HEK293T (cell line): Measurements from ENCODE around the gene BARD1.

Experiments
- CTCF ChIA-PET: fragments of 350-600 bp; formaldehyde crosslinking; extraction: SDS; loops from one replicate; lab custom pipeline; 2021; ENCODE audit warnings: antibody characterized with exemption, inconsistent platforms; lab: Yijun Ruan, JAX
- POLR2A ChIA-PET: fragments of 350-600 bp; formaldehyde crosslinking; extraction: SDS; loops from one replicate; lab custom pipeline; 2020; ENCODE audit warnings: antibody characterized with exemption, inconsistent platforms; lab: Yijun Ruan, JAX
- DNase-seq: peaks from one replicate; pipeline ENCODE4 v3.0.0; 2012; ENCODE audit warnings: mixed read lengths; ENCODE audit errors: extremely low spot score
- ARNT ChIP-seq: fragments of 450-650 bp; IDR thresholded peaks from 2 replicates; pipeline ENCODE4 v1.6.1; 2017; ENCODE audit warnings: mild to moderate bottlenecking
- BHLHE40 ChIP-seq: fragments of 450-650 bp; IDR thresholded peaks from 2 replicates; pipeline ENCODE4 v1.6.1; 2016; ENCODE audit warnings: mild to moderate bottlenecking, moderate library complexity, borderline replicate concordance
- CTBP1 ChIP-seq: fragments of 450-650 bp; IDR thresholded peaks from 2 replicates; pipeline ENCODE4 v1.6.1; 2016; ENCODE audit warnings: borderline replicate concordance
- ELF4 ChIP-seq: fragments of 450-650 bp; IDR thresholded peaks from 2 replicates; pipeline ENCODE4 v1.6.1; 2017; ENCODE audit warnings: antibody characterized with exemption
- FOXA1 ChIP-seq: fragments of 450-650 bp; IDR thresholded peaks from 2 replicates; pipeline ENCODE4 v1.6.1; 2016; ENCODE audit warnings: mild to moderate bottlenecking
- FOXK2 ChIP-seq: fragments of 450-650 bp; IDR thresholded peaks from 2 replicates; pipeline ENCODE4 v1.6.1; 2016; ENCODE audit warnings: mild to moderate bottlenecking
- FOXM1 ChIP-seq: fragments of 450-650 bp; IDR thresholded peaks from 2 replicates; pipeline ENCODE4 v1.6.1; 2017; ENCODE audit warnings: mild to moderate bottlenecking, borderline replicate concordance
- HDGF ChIP-seq: fragments of 450-650 bp; IDR thresholded peaks from 2 replicates; pipeline ENCODE4 v1.6.1; 2017; ENCODE audit warnings: antibody characterized with exemption, borderline replicate concordance
- L3MBTL2 ChIP-seq: fragments of 450-650 bp; conservative IDR thresholded peaks from 2 replicates; pipeline ENCODE4 v1.6.1; 2016; ENCODE audit warnings: mild to moderate bottlenecking
- LEF1 ChIP-seq: fragments of 450-650 bp; IDR thresholded peaks from 2 replicates; pipeline ENCODE4 v1.6.1; 2017; ENCODE audit warnings: mild to moderate bottlenecking, borderline replicate concordance
- NFRKB ChIP-seq: fragments of 450-650 bp; IDR thresholded peaks from 2 replicates; pipeline ENCODE4 v1.6.1; 2016; ENCODE audit warnings: mild to moderate bottlenecking, moderate library complexity
- PKNOX1 ChIP-seq: fragments of 450-650 bp; IDR thresholded peaks from 2 replicates; pipeline ENCODE4 v1.6.1; 2016
- SP1 ChIP-seq: fragments of 450-650 bp; IDR thresholded peaks from 2 replicates; pipeline ENCODE4 v1.6.1; 2017
- SUZ12 ChIP-seq: fragments of 450-650 bp; IDR thresholded peaks from 2 replicates; pipeline ENCODE4 v1.6.1; 2016; ENCODE audit warnings: mild to moderate bottlenecking
- TARDBP ChIP-seq: fragments of 450-650 bp; IDR thresholded peaks from 2 replicates; pipeline ENCODE4 v1.6.1; 2016
- ZNF384 ChIP-seq: fragments of 450-650 bp; IDR thresholded peaks from 2 replicates; pipeline ENCODE4 v1.6.1; 2016

BARD1 gene

GRCh38 chr2:214716811-214717560 is 92.5 kb downstream of the BARD1 start:
- CTCF ChIA-PET, result no interaction called here
- no peak for TF ChIP-seq ZNF384
- TF ChIP-seq ELF4, result no peak
- TF ChIP-seq L3MBTL2, result no peak
- TF ChIP-seq FOXM1, result no peak
- no peak for TF ChIP-seq BHLHE40
- TF ChIP-seq NFRKB, result no peak
- TF ChIP-seq SP1, result no peak
- no peak for TF ChIP-seq SUZ12
- no peak for TF ChIP-seq HDGF
- no peak for TF ChIP-seq FOXK2
- no peak for TF ChIP-seq LEF1
- TF ChIP-seq ARNT, result no peak
- TF ChIP-seq PKNOX1, result no peak
- no peak for TF ChIP-seq TARDBP
- TF ChIP-seq CTBP1, result no peak
- TF ChIP-seq FOXA1, result no peak

GRCh38 chr2:214715025-214715424 is 94.5 kb downstream of the BARD1 start:
- ChIA-PET CTCF (no interaction called here), POLR2A (no interaction called here)
- no peak for TF ChIP-seq BHLHE40
- TF ChIP-seq TARDBP, result no peak
- no peak for TF ChIP-seq ZNF384
- TF ChIP-seq SP1, result no peak
- TF ChIP-seq FOXK2, result no peak
- TF ChIP-seq ARNT, result no peak
- TF ChIP-seq NFRKB, result no peak
- no peak for TF ChIP-seq SUZ12
- no peak for TF ChIP-seq CTBP1
- no peak for TF ChIP-seq FOXA1
- no peak for TF ChIP-seq FOXM1
- no peak for TF ChIP-seq PKNOX1
- no peak for TF ChIP-seq L3MBTL2
- DNase-seq, result no peak

More at GRCh38 chr2:214716811-214717560, 92.5 kb downstream of the BARD1 start:
- POLR2A ChIA-PET, result no interaction called here
- DNase-seq, result no peak

- ChIA-PET CTCF (no interaction called here), POLR2A (no interaction called here)
- DNase-seq, result no peak
- TF ChIP-seq NFRKB, result no peak
- no peak for TF ChIP-seq CTBP1
- TF ChIP-seq ELF4, result no peak
- TF ChIP-seq FOXK2, result no peak
- TF ChIP-seq FOXA1, result no peak
- no peak for TF ChIP-seq LEF1
- TF ChIP-seq PKNOX1, result no peak
- TF ChIP-seq FOXM1, result no peak
- no peak for TF ChIP-seq SUZ12
- no peak for TF ChIP-seq BHLHE40
- TF ChIP-seq L3MBTL2, result no peak
- no peak for TF ChIP-seq ZNF384
- no peak for TF ChIP-seq SP1
- no peak for TF ChIP-seq TARDBP
- TF ChIP-seq HDGF, result no peak
- TF ChIP-seq ARNT, result no peak
These were observed 96.2 kb downstream of the BARD1 start for GRCh38 chr2:214713080-214713830.

- ChIA-PET CTCF (no interaction called here), POLR2A (no interaction called here)
- no peak for DNase-seq
- no peak for TF ChIP-seq FOXM1
- TF ChIP-seq LEF1, result no peak
- TF ChIP-seq SP1, result no peak
- no peak for TF ChIP-seq HDGF
- TF ChIP-seq PKNOX1, result no peak
- no peak for TF ChIP-seq CTBP1
- TF ChIP-seq L3MBTL2, result no peak
- no peak for TF ChIP-seq NFRKB
These were observed 98.8 kb downstream of the BARD1 start for GRCh38 chr2:214710729-214711128.

GRCh38 chr2:214706986-214707385 is 102.5 kb downstream of the BARD1 start:
- POLR2A ChIA-PET, result no interaction called here
- CTCF ChIA-PET, result no interaction called here
- DNase-seq, result no peak
- TF ChIP-seq PKNOX1, result no peak
- TF ChIP-seq TARDBP, result no peak
- TF ChIP-seq HDGF, result no peak
- TF ChIP-seq LEF1, result no peak
- TF ChIP-seq FOXK2, result no peak
- no peak for TF ChIP-seq NFRKB
